NCI-H2196 treated with DMSO at 0.1 percent for 48 hours (cell line): ENCODE data around the gene MEP1B.
"Not testable (repeated sequence)": the region's sequence is repeated elsewhere in the genome, so short reads cannot be mapped to it uniquely, and the experiment has no call there.

Experiments
- DNase-seq: peaks from one replicate; lab custom pipeline; 2025; ENCODE audit not compliant: unreplicated experiment; lab: John Stamatoyannopoulos, UW

Gene MEP1B

DNA sequence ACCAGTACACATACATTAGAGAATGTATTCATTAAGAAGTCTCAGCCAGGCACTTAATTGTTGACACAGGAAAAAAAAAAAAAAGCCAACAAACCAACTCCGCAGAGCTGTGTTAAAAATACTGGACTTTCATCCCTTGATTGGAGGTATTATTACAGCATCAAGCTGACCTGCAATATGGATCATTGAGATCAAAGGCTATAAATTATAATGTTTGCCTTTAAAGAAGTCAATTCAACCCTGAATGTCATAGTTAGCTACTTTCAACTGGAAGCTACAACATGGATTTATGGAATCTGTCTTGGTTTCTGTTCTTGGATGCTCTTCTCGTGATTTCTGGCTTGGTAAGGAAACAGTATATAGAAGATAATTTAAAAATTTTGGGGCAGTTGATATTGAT lies at the start of gene MEP1B:
MEP1B (plus strand) TSS at position 250 of the 400 bp plus-strand sequence; CDS start at position 282, 32 bp downstream.
- no peak for DNase-seq

DNA sequence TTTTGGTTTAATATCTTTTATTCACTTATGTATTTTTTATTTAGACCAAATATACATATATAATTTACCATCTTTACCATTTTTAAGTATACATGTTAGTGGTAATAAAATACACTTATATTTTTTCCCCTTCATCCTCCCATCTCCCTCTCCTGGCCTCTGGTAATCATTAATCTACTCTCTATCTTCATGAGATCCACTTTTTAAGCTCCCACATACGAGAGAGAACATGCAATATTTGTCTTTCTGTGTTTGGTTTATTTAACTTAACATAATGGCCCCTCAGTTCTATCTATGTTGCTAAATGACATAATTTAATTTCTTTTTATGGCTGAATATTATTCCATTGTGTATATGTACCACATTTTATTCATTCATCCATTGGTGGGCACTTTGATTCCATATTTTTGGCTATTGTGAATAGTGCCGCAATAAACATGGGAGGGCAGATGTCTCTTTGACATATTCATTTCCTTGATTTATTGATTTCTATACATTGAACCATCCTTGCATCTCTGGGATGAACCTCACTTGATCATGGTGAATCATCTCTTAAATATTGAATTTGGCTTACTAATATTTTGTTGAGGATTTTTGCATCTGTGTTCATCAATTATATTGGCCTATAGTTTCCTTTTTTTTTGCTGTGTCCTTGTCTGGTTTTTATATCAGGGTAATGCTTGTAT lies 41.5 kb upstream of the MEP1B start:
- no peak for DNase-seq

DNA sequence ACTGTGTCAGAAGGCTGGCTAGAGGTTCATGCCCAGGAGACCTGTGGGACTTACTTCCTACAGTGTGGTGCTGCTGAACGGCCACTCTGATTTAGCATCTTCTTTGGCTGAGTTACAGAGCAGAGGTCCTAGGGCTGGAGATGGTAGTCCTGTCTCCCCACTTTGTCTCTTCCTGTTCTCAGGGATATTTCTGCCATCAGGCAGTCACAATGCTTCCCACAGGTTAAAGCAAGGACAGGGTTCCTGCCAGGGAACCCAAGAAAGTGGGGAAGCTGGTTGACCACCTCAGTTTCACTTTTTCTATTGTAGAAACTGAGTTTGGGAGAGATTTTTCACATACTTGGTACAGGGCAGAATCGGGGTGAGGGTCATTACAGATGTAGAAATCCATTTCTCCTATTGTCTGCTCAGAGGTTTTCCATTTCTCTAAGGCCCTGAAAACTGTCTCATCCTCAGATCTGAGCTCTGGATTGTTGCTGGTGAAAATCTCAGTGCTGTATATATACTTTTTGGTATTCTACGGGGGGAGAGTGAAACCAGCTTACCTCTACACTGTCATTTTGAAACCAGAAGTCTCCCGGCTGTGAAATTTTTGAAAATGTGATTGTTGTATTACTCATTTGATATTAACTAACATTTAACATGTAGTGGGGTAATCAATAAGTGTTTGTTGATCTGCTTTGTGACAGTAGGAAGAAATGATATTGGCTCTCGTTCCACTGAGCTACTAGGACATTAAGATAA lies 37.0 kb upstream of the MEP1B start:
- DNase-seq: no peak

DNA sequence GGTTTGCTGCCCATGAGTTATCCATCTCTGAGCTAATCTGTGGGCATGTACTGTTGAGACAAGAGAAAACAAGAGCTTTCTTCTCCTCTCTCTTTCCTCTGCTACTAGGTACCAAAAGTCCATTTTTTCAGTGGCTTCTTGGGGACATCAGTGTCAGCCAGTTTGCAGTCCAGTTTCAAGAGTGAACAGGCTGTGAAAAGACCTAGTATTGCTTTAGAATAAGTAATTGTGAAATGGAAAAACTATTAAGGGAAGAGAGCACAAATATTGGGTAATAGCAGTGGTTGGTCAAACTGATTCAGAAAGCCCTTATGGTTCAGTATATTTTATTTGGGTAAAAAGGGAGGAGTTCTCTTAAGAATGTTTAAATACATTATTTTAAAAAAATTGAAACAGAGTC lies 33.0 kb upstream of the MEP1B start:
- no peak for DNase-seq

DNA sequence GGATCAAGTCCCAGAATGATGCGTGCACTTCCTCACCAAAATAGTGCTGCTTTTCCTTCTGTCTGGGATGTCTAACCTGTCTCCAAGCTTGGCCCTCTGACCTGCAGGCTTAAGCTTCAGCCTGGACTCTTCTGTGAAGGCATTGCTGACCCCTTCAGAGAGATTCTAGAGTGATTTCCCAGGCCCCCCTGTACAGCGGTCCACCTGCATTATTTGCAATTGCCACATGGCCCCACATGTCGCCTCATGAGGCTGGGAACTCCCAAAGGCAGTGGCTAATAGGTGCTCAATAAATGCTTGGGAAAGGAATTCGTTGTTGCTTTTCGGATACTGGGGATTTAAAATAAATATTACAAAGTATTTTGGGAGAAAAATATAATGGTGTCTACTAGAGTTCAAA lies 32.3 kb upstream of the MEP1B start:
- no peak for DNase-seq

DNA sequence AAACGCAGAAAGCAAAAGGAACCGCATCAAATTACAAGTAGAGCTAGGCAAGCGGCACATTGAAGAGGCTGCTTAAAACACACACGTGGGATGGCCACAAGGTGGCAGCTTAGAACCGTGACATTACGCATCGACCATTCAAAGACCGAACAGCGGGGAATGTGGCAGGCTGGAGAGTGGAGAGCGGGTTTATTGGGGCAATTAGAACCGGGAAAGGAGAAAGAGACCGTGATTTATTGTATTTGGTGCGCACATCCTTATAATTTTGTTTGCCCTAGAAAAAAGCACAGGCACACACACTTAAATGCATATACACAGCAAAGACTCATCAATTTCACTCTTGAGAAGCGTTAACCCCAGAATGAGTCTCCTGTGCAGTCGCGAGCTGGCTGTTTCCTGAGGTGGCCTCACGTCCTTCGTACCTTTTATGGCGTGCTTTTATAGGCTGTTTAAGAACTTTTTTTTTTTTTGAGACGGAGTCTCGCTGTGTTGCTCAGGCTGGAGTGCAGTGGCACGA lies 31.7 kb upstream of the MEP1B start:
- peak; percentile 86 for DNase-seq

DNA sequence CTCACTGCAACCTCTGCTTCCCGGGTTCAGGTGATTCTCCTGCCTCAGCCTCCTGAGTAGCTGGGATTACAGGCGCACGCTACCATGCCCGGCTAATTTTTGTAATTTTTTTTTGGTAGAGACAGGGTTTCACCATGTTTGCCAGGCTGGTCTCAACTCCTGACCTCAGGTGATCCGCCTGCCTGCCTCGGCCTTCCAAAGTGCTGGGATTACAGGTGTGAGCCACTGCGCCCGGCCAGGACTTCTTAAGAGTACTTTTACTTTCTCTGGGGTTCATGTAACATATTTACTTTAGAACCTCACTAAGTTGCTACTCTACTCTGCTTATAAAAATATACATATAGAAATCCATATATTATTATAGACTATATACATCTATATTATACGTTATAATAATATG lies 31.2 kb upstream of the MEP1B start:
- not testable (repeated sequence) for DNase-seq

DNA sequence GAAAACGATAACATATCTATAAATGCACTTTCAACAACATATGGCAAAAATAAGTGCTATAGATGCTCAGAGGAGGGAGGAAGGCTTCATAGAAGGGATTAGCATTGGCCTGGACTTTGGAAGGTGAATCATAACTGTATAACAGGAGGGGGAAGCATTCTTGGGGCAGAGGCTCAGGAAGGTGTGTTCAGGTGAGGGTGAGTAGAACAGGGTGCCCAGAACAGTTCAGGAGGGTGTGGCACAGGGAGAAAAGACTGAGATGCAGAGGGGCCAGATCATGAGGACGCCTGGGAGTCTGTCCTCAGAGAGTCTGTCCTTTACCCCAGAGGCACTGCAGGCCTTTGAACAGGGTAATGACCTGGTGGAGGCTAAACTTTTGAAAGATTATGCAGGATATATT lies 29.3 kb upstream of the MEP1B start:
- DNase-seq: no peak

DNA sequence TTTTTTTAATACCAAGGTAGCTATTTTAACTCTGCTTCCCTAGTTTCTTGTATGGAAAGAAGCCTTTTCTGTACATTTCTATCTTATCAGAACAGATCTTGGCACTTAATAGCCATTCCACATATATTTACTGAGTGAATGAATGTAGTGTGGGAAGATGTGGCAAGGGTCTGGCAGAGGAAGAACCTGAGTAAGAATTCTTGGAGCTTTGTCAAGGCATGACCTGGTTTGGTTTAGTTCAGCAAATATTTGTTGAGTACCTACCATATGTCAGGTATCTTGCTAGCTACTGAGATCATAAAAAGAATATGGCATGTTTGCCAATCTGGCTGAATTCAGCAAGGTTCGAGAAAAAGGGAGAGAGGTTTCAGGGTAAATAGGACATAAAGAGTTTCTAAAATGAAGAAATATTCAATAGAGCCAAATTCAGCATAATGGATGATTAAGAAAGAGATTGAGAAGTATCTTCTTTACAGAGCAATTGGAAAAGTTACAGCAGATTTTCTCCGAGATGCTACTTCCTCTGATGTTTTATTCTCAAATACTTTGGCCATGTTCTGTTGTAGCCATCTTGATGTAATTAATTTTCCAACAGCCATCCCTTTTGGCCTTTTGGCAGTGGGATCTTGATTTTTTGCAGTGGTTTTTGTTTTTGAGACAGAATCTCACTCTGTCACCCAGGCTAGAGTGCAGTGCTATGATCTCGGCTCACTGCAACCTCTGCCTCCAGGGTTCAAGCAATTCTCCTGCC lies 21.7 kb upstream of the MEP1B start:
- peak; percentile 8 for DNase-seq

DNA sequence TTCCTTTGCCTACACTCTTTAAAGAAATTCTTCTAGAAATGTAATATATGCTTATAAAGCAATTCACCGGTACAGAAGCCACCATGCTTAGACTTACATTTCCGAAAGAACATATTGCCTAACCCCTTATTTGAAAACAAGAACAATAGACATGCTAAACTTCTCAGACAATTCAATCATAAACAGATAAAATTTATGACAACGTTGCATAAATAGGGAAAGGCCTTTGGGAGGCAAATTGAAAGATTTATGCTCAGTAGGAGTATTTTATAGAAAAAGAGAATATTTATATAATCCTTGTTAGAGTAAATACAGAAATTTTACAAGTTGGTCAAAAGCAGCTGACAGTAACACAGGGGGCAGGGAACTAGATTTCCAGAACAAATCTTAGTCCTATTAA lies 16.2 kb upstream of the MEP1B start:
- DNase-seq: no peak

DNA sequence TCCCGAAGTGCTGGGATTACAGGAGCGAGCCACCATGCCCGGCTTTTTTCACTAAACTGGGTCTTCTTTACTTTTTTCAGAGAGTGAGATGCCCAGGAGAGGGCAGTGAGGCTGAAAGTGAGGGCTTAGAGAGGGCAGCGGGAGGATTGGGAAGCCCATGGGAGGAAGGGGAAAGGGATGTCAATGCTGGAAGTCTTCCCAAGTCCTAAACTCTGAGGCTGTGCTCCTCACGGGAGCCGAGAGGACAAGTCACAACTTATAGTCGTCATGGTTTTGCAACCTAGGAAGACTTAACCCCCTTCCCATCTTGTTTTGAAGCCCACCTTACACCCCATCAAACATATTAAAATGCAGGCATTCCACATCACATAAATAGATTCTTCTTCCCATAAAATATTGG lies 15.1 kb upstream of the MEP1B start:
- no peak for DNase-seq

DNA sequence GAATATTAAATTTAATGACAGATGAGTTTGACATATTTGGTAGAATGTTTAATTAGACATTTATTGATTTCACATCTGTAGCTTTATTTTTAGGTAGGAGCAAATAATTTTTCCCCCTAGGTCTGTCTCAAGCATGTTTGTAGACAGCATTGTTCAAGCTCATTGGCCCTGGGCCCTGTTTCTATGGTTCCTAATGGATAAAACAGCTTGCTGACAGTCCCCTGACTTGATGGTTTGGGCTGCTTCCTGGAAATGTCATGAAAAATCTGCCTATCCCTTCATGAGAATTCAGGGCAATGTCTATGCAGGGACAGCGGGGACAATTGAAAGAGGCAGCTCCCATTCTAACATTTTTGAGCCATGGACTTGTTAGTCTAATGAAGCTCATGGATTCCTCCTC lies 14.6 kb upstream of the MEP1B start:
- no peak for DNase-seq

DNA sequence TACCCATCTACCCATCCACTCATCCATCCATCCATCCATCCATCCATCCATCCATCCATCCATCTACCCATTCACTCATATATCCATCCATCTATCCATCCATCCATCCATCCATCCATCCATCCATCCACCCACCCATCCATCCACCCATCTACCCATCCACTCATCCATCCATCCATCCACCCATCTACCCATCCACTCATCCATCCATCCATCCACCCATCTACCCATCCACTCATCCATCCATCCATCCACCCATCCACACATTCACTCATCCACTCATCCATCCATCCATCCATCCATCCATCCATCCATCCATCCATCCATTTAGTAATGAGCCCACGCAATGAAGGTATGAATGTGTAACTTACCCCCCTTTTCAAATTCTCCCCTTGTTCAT lies 13.1 kb upstream of the MEP1B start:
- not testable (repeated sequence) for DNase-seq

DNA sequence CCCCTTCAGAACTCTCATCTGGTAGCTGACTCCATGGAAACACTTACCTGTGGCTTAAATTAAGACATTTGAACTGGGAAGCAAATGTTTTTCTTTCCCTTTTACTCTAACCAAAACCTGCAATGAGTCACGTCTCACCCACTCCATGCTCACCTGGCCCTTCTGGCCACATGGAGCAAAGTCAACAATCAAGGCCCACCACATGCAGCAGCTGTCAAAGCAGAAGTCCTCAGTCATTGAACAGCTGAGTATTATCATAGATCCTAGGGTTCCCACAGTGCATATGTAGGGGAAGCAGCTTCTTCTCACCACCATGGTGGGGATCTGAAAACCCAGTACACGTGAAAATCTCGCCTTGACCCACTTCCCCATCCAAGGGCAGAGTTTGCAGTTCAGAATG lies 12.3 kb upstream of the MEP1B start:
- DNase-seq: peak; percentile 6

DNA sequence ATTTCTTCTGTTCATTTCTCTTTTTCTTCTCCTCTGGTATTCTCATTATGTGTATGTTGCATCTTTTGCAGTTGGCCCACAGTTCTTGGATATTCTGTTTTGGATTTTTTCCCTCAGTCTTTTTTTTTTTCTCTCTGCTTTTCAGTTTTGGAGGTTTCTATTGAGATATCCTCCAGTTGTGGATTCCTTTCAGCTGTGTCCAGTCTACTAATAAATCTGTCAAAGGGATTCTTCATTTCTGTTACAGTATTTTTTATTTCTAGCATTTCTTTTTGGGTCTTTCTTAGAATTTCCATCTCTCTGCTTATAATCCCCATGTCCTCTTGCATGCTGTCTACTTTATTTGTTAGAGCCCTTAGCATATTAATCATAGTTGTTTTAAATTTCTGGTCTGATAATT lies 6.3 kb upstream of the MEP1B start:
- no peak for DNase-seq

DNA sequence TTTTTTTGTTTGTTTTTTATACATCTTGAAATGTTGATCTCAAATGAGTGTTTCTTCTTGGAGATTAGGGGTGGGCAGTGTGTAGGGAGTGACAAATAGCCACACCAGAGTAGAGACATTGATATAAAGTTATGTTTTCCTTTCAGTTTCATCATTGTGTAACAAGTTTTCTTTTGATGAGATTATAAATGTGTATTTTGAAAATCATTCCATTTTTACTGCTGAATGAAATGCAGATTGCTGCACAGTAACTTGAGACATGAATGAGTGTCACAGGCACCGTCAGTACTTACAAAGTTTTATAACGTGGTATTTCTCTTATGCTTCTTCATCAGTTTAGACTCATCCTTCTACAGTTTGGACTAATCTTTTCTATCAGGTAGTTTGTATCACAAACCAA lies 370 bp downstream of the MEP1B start:
- no peak for DNase-seq

DNA sequence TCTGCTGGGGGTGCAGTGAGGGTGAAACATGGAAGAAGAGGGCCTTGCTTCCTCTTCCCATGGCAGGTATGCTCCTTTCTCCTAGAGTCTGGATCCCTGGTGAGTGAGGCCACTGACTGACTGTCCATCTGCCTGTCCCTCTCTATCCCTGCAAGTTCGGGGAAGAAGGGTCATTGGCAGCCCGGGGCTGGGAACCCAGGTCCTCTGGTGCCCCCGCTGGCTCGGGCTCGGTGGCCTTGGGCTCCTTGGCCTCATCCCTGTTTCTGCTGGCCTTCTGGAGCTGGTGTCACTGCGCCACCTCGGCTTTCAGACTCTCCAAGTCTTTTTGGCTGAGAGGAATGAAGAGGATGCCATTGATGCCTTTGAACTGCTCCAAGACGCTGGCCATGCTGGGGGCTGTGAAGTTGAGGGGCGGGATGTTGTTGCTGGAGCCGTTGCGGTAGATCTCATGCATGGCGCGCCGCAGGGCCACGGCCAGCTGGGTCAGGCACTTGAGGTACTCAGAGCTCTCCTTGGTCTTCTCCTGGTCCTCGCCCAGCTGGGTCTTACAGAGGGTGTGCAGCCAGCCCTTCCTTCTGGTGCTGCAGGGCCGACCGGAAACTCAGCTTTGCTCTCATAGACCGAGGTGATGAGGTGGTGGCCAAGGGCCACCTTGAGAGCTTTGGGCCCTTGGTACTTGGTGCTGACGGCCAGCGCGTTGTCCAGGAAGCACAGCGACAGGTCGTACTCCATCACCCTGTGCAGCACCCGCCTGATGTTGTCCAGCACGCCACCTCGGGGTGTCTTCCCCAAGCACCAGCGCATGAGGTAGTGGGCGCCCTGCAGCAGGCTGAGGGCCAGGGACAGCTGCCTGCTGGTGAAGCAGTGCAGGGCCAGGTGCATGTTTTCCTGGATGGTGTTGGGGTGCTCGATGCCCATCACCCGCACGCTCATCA lies 6.3 kb downstream of the MEP1B start:
- no peak for DNase-seq

DNA sequence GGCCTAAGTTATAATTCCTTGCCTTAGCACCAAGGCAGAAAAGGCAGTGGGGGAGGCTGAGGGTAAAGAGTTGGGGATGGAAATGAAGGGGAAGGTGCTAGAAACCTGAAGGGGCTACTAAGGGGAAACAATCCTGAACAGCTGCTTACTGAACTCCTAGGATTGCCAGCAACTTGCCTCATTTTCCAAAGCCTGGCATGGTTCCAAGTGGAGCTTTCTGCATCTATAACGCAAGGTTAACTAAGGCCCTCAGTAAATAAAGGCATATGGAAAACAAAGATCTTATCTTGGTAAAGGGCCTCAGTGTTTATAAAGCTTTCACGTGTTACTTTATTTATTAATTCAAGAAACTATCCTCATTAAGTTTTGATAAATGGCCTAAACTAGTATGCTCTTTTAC lies 10.9 kb downstream of the MEP1B start:
- DNase-seq: no peak

DNA sequence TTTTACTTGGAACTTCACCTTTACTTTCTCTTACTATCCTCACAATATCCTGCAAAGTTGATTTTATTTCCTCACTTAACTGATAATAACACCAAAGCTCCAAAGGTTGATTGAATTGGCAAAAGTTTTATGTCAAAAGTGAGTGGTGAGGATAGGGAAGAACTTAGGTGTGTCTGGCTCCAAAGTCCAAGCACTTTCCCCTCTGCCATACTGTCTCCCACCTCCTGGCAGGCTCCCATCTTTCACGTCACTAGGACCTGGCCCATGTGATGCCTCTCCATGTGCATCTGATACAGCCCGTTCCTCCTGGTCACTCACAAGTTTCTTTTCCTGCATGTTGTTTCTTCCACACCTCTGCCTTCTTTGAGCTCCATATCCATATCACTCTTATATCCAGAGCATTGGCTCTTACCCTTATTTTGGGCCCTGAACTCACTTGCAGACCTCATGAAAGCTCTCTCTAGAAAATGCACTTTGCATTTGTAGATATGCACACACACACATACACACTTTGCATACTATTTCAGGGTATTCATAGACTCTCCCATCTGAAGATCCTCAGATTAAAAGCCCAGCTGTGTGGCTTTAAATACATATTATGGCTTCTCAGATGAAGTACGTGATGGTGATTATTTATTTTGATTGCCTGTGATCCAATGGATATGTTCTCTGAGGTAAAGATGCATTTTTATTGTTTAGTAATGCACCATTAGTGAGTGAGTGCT lies 12.3 kb downstream of the MEP1B start:
- no peak for DNase-seq

DNA sequence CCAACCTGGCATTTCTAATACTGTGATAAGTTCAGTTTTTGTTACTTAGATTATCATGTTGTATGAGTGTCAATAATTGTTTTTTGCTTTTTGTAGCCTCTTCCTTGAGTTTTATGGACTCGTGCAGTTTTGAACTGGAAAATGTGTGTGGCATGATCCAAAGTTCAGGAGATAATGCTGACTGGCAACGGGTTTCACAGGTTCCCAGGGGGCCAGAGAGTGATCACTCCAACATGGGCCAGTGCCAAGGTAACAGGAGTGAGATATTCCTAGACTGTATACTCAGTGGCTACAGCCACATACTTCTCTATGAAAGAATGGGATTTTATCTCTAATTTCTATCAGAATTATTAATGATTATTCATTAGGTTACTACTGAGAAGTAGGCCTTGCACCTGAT lies 18.2 kb downstream of the MEP1B start:
- DNase-seq: no peak
